HG03280 (cell line): ENCODE measurements around the gene CARMIL1.
"Not testable (repeated sequence)": the region's sequence is repeated elsewhere in the genome, so short reads cannot be mapped to it uniquely, and the experiment has no call there.

ENCODE experiments used
- ATAC-seq: cut with Tn5 transposase; IDR thresholded peaks from one replicate; pipeline ENCODE4 v1.9.1; 2021; ENCODE audit warnings: mild to moderate bottlenecking, moderate library complexity; ENCODE audit not compliant: unreplicated experiment

CARMIL1 gene

GRCh38 chr6:25548451-25548850 lies 269.3 kb downstream of the CARMIL1 start:
- no peak for ATAC-seq

- ATAC-seq: no peak
Measured at GRCh38 chr6:25550631-25551030, 271.5 kb downstream of the CARMIL1 start.

- no peak for ATAC-seq
Measured at GRCh38 chr6:25553502-25553901, 274.3 kb downstream of the CARMIL1 start.

- ATAC-seq: no peak
Measured at GRCh38 chr6:25555188-25555587, 276.0 kb downstream of the CARMIL1 start.

- no peak for ATAC-seq
Measured at GRCh38 chr6:25556516-25556915, 277.3 kb downstream of the CARMIL1 start.

GRCh38 chr6:25558155-25558817 lies 279.1 kb downstream of the CARMIL1 start:
- ATAC-seq: no peak

GRCh38 chr6:25560865-25561264 lies 281.7 kb downstream of the CARMIL1 start:
- ATAC-seq: no peak

- no peak for ATAC-seq
Measured at GRCh38 chr6:25564943-25565342, 285.8 kb downstream of the CARMIL1 start.

GRCh38 chr6:25570578-25570977 lies 291.4 kb downstream of the CARMIL1 start:
- no peak for ATAC-seq

- ATAC-seq: no peak
Measured at GRCh38 chr6:25576919-25577318, 297.7 kb downstream of the CARMIL1 start.

GRCh38 chr6:25578538-25578937 lies 299.4 kb downstream of the CARMIL1 start:
- ATAC-seq: no peak

- ATAC-seq: no peak
Measured at GRCh38 chr6:25579391-25579883, 300.3 kb downstream of the CARMIL1 start.

- ATAC-seq: no peak
Measured at GRCh38 chr6:25579902-25580495, 300.8 kb downstream of the CARMIL1 start.

GRCh38 chr6:25582101-25582500 lies 302.9 kb downstream of the CARMIL1 start:
- ATAC-seq: no peak

GRCh38 chr6:25583099-25583498 lies 303.9 kb downstream of the CARMIL1 start:
- ATAC-seq: no peak

GRCh38 chr6:25583906-25584305 lies 304.7 kb downstream of the CARMIL1 start:
- ATAC-seq: no peak

- ATAC-seq: no peak
Measured at GRCh38 chr6:25585225-25585624, 306.1 kb downstream of the CARMIL1 start.

GRCh38 chr6:25586119-25586518 lies 306.9 kb downstream of the CARMIL1 start:
- not testable (repeated sequence) for ATAC-seq

- no peak for ATAC-seq
Measured at GRCh38 chr6:25586927-25587326, 307.8 kb downstream of the CARMIL1 start.

- ATAC-seq: no peak
Measured at GRCh38 chr6:25590986-25591385, 311.8 kb downstream of the CARMIL1 start.

GRCh38 chr6:25596928-25597818 lies 318.0 kb downstream of the CARMIL1 start:
- ATAC-seq: no peak
